Prostate gland (tissue), 2 donors: Measurements from ENCODE around the gene PARG.

ENCODE experiments used
- POLR2A ChIP-seq: fragments of 450-650 bp; IDR thresholded peaks from one replicate; pipeline ENCODE4 v1.6.1; 2016; ENCODE audit warnings: antibody characterized with exemption, mild to moderate bottlenecking
- TF ChIP-seq, protein P1 (sequence below), 4 experiments: fragments of 200-600 bp in 2 of 4; fragments of 450-650 bp in 2 of 4; sonication (generic) in 2 of 4; IDR thresholded peaks; 1 replicate in 3 of 4; 2 replicates in 1 of 4; pipeline ENCODE4 v1.5.1; 2016 to 2019; ENCODE audit warnings: antibody characterized with exemption in 4 of 4, mild to moderate bottlenecking in 2 of 4, moderate library complexity in 2 of 4

DNA sequence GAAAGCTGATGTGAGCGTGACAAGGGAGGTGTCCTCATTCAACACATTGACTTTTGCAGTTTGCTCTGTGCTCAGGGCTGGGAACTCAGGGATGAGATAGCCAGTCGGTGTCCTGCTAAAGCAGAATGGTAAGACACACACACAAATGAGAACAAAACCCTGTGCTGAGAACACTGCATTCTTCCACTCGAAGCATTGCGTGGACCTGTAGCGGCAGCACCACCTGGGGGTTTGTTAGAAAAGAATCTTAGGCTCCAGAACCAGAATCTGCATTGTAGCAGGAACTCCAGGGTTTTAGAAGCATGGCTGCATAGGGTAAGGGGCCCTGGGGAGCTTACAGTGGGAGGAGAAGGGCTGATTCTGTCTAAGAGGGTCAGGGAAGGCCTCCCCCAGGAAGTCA lies 158.2 kb downstream of the PARG start:
- TF ChIP-seq, protein P1, sequence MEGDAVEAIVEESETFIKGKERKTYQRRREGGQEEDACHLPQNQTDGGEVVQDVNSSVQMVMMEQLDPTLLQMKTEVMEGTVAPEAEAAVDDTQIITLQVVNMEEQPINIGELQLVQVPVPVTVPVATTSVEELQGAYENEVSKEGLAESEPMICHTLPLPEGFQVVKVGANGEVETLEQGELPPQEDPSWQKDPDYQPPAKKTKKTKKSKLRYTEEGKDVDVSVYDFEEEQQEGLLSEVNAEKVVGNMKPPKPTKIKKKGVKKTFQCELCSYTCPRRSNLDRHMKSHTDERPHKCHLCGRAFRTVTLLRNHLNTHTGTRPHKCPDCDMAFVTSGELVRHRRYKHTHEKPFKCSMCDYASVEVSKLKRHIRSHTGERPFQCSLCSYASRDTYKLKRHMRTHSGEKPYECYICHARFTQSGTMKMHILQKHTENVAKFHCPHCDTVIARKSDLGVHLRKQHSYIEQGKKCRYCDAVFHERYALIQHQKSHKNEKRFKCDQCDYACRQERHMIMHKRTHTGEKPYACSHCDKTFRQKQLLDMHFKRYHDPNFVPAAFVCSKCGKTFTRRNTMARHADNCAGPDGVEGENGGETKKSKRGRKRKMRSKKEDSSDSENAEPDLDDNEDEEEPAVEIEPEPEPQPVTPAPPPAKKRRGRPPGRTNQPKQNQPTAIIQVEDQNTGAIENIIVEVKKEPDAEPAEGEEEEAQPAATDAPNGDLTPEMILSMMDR (IDR thresholded peaks at IDR 0.05) = no peak
- TF ChIP-seq POLR2A = no peak
